ENCODE results near the gene SLC17A7.

Gene SLC17A7

GRCh38 chr19:49415102-49415809, 26.1 kb downstream of the SLC17A7 start:
- no peak overlapping the region for H3K14ac ChIP-seq (ENCODE audit: low read length)
- WGBS (ENCODE audit: extremely low coverage, insufficient coverage, insufficient read length), result no CpG with 5 or more reads among the region's 15 CpGs
- no peak overlapping the region for H4K12ac ChIP-seq (ENCODE audit: low read depth, low read length)

GRCh38 chr19:49414256-49414655, 27.1 kb downstream of the SLC17A7 start:
- no peak overlapping the region for H3K4ac ChIP-seq (ENCODE audit: low read depth, low read length)
- H3K27ac ChIP-seq (ENCODE audit: low read depth, low read length), result no peak overlapping the region
- no peak overlapping the region for H3K18ac ChIP-seq (ENCODE audit: low read length)
- no peaks in the 10 kb centered on the region for H3K27me3 ChIP-seq (ENCODE audit: insufficient read depth, low read length)
- peaks cover 0 to 3% of the 10 kb centered on the region in 2 experiments for H3K4me1 ChIP-seq (ENCODE audit: control insufficient read depth in 1 of 2, insufficient read depth in 2 of 2, low read length in 2 of 2)
- no peak overlapping the region for H2BK5ac ChIP-seq (ENCODE audit: low read depth, low read length, poor library complexity)
- H3K23ac ChIP-seq (ENCODE audit: low read length), result no peak overlapping the region
- no peak overlapping the region for H3K4me2 ChIP-seq (ENCODE audit: low read length)
- DNase-seq, result no peak
- no CpG with 5 or more reads among the region's 3 CpGs for WGBS (ENCODE audit: extremely low coverage, insufficient coverage, insufficient read length)
- H2AK5ac ChIP-seq (ENCODE audit: low read length), result no peak overlapping the region
- no peak overlapping the region for H3K9ac ChIP-seq (ENCODE audit: low read length)
- no peak overlapping the region for H4K12ac ChIP-seq (ENCODE audit: low read depth, low read length)
- H3K4me3 ChIP-seq (ENCODE audit: low read depth, low read length), result no peak overlapping the region
- H3K79me1 ChIP-seq (ENCODE audit: low read length), result no peaks in the 10 kb centered on the region
- no peaks in the 10 kb centered on the region for H3K79me2 ChIP-seq (ENCODE audit: control insufficient read depth, insufficient read depth, low read length, poor library complexity)
- H2BK120ac ChIP-seq (ENCODE audit: insufficient read depth, low read length, poor library complexity), result no peak overlapping the region
- H3K9me3 ChIP-seq (ENCODE audit: insufficient read depth, low read depth, low read length), result no peaks in the 10 kb centered on the region
- H3K36me3 ChIP-seq (ENCODE audit: control insufficient read depth in 1 of 2, insufficient read depth in 2 of 2, low read length in 2 of 2), result no peaks in the 10 kb centered on the region
- no peak overlapping the region for H3K14ac ChIP-seq (ENCODE audit: low read length)
- no peak overlapping the region for H4K91ac ChIP-seq (ENCODE audit: low read depth, low read length)
- H2BK12ac ChIP-seq (ENCODE audit: low read length), result no peak overlapping the region
- no peak overlapping the region for H2AFZ ChIP-seq (ENCODE audit: insufficient read depth, low read length, poor library complexity)
- no peak overlapping the region for H4K8ac ChIP-seq (ENCODE audit: low read depth, low read length)

More at GRCh38 chr19:49415102-49415809, 26.1 kb downstream of the SLC17A7 start:
- Histone ChIP-seq H2BK120ac (ENCODE audit: insufficient read depth, low read length, poor library complexity) (no peak overlapping the region), H3K23ac (ENCODE audit: low read length) (no peak overlapping the region), H3K27me3 (ENCODE audit: insufficient read depth, low read length) (peaks cover 3% of the 10 kb centered on the region), H2BK12ac (ENCODE audit: low read length) (no peak overlapping the region), H3K27ac (ENCODE audit: low read depth, low read length) (no peak overlapping the region), H3K79me1 (ENCODE audit: low read length) (no peaks in the 10 kb centered on the region), H3K9me3 (ENCODE audit: insufficient read depth, low read depth, low read length) (no peaks in the 10 kb centered on the region), H3K36me3 (ENCODE audit: control insufficient read depth in 1 of 2, insufficient read depth in 2 of 2, low read length in 2 of 2) (no peaks in the 10 kb centered on the region), H4K8ac (ENCODE audit: low read depth, low read length) (no peak overlapping the region), H2AFZ (ENCODE audit: insufficient read depth, low read length, poor library complexity) (no peak overlapping the region), H2BK5ac (ENCODE audit: low read depth, low read length, poor library complexity) (no peak overlapping the region), H3K18ac (ENCODE audit: low read length) (no peak overlapping the region), H3K4me1 (ENCODE audit: control insufficient read depth in 1 of 2, insufficient read depth in 2 of 2, low read length in 2 of 2) (peaks cover 0 to 3% of the 10 kb centered on the region in 2 experiments), H3K4me3 (ENCODE audit: low read depth, low read length) (no peak overlapping the region), H3K79me2 (ENCODE audit: control insufficient read depth, insufficient read depth, low read length, poor library complexity) (no peaks in the 10 kb centered on the region), H2AK5ac (ENCODE audit: low read length) (no peak overlapping the region), H3K9ac (ENCODE audit: low read length) (no peak overlapping the region), H4K91ac (ENCODE audit: low read depth, low read length) (no peak overlapping the region), H3K4ac (ENCODE audit: low read depth, low read length) (no peak overlapping the region), H3K4me2 (ENCODE audit: low read length) (no peak overlapping the region)
- no peak for DNase-seq

GRCh38 chr19:49413348-49413747, 28.0 kb downstream of the SLC17A7 start:
- H3K27me3 ChIP-seq (ENCODE audit: insufficient read depth, low read length), result no peaks in the 10 kb centered on the region
- no peak overlapping the region for H4K91ac ChIP-seq (ENCODE audit: low read depth, low read length)
- no peak overlapping the region for H3K9ac ChIP-seq (ENCODE audit: low read length)
- H3K14ac ChIP-seq (ENCODE audit: low read length), result no peak overlapping the region
- H3K18ac ChIP-seq (ENCODE audit: low read length), result no peak overlapping the region
- H3K23ac ChIP-seq (ENCODE audit: low read length), result no peak overlapping the region
- no peaks in the 10 kb centered on the region for H3K79me1 ChIP-seq (ENCODE audit: low read length)
- H2BK120ac ChIP-seq (ENCODE audit: insufficient read depth, low read length, poor library complexity), result no peak overlapping the region
- no peak overlapping the region for H2BK5ac ChIP-seq (ENCODE audit: low read depth, low read length, poor library complexity)
- H3K27ac ChIP-seq (ENCODE audit: low read depth, low read length), result no peak overlapping the region
- no peak overlapping the region for H2BK12ac ChIP-seq (ENCODE audit: low read length)
- no peak overlapping the region for H3K4me3 ChIP-seq (ENCODE audit: low read depth, low read length)
- WGBS (ENCODE audit: extremely low coverage, insufficient coverage, insufficient read length), result no CpG with 5 or more reads among the region's 9 CpGs
- H3K36me3 ChIP-seq (ENCODE audit: control insufficient read depth in 1 of 2, insufficient read depth in 2 of 2, low read length in 2 of 2), result no peaks in the 10 kb centered on the region
- no peaks in the 10 kb centered on the region for H3K9me3 ChIP-seq (ENCODE audit: insufficient read depth, low read depth, low read length)
- no peak for DNase-seq
- no peak overlapping the region for H3K4me2 ChIP-seq (ENCODE audit: low read length)
- H3K79me2 ChIP-seq (ENCODE audit: control insufficient read depth, insufficient read depth, low read length, poor library complexity), result no peaks in the 10 kb centered on the region
- no peak overlapping the region for H3K4ac ChIP-seq (ENCODE audit: low read depth, low read length)
- peaks cover 0 to 3% of the 10 kb centered on the region in 2 experiments for H3K4me1 ChIP-seq (ENCODE audit: control insufficient read depth in 1 of 2, insufficient read depth in 2 of 2, low read length in 2 of 2)
- H2AK5ac ChIP-seq (ENCODE audit: low read length), result no peak overlapping the region
- no peak overlapping the region for H2AFZ ChIP-seq (ENCODE audit: insufficient read depth, low read length, poor library complexity)
- no peak overlapping the region for H4K12ac ChIP-seq (ENCODE audit: low read depth, low read length)
- H4K8ac ChIP-seq (ENCODE audit: low read depth, low read length), result no peak overlapping the region

DNA sequence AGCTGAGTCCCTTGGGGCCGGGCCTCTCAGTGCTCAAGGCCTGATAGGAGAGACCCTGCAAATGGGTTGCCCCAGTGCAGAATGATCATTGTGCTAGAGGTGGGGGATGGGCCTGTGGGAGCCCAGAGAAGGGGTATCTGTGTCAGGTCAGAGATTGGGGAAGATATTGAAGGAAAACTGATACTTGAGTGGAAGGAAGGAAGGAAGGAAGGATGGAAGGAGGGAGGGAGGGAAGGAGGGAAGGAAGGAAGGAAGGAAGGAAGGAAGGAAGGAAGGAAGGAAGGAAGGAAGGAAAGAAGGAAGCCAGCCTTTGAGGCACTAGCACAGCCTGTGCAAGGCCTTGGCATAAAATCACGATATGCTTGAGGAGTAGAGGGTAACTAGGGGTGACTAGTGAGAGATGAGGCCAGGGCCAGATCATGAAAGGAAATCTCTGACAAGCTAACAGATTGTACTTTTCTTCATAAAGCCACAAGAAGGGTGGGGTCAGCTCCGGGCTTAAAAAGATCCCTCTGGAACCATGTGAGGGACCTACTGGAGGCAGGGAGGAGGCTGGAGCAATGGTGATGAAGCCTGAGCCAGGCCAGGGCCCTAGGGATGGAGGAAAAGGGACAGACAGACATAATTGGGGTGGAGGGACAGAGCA, 29.5 kb downstream of the SLC17A7 start:
- no peak overlapping the region for H3K18ac ChIP-seq (ENCODE audit: low read length)
- no peaks in the 10 kb centered on the region for H3K79me2 ChIP-seq (ENCODE audit: control insufficient read depth, insufficient read depth, low read length, poor library complexity)
- no peak overlapping the region for H4K91ac ChIP-seq (ENCODE audit: low read depth, low read length)
- no peak overlapping the region for H2AFZ ChIP-seq (ENCODE audit: insufficient read depth, low read length, poor library complexity)
- H3K36me3 ChIP-seq (ENCODE audit: control insufficient read depth in 1 of 2, insufficient read depth in 2 of 2, low read length in 2 of 2), result no peaks in the 10 kb centered on the region
- no peak overlapping the region for H2BK120ac ChIP-seq (ENCODE audit: insufficient read depth, low read length, poor library complexity)
- no CpG with 5 or more reads among the region's 3 CpGs for WGBS (ENCODE audit: extremely low coverage, insufficient coverage, insufficient read length)
- no peak overlapping the region for H2BK5ac ChIP-seq (ENCODE audit: low read depth, low read length, poor library complexity)
- H3K79me1 ChIP-seq (ENCODE audit: low read length), result no peaks in the 10 kb centered on the region
- H3K23ac ChIP-seq (ENCODE audit: low read length), result no peak overlapping the region
- H3K4me3 ChIP-seq (ENCODE audit: low read depth, low read length), result no peak overlapping the region
- H4K8ac ChIP-seq (ENCODE audit: low read depth, low read length), result no peak overlapping the region
- no peak overlapping the region for H3K4me2 ChIP-seq (ENCODE audit: low read length)
- no peak overlapping the region for H3K27ac ChIP-seq (ENCODE audit: low read depth, low read length)
- no peak for DNase-seq
- peaks cover 0 to 3% of the 10 kb centered on the region in 2 experiments for H3K4me1 ChIP-seq (ENCODE audit: control insufficient read depth in 1 of 2, insufficient read depth in 2 of 2, low read length in 2 of 2)
- H3K27me3 ChIP-seq (ENCODE audit: insufficient read depth, low read length), result no peaks in the 10 kb centered on the region
- H3K9ac ChIP-seq (ENCODE audit: low read length), result no peak overlapping the region
- no peak overlapping the region for H2AK5ac ChIP-seq (ENCODE audit: low read length)
- no peak overlapping the region for H3K4ac ChIP-seq (ENCODE audit: low read depth, low read length)
- H4K12ac ChIP-seq (ENCODE audit: low read depth, low read length), result no peak overlapping the region
- H3K9me3 ChIP-seq (ENCODE audit: insufficient read depth, low read depth, low read length), result no peaks in the 10 kb centered on the region
- no peak overlapping the region for H3K14ac ChIP-seq (ENCODE audit: low read length)
- no peak overlapping the region for H2BK12ac ChIP-seq (ENCODE audit: low read length)

Measured in trophoblast cell (in vitro differentiated cells and primary cell).